ENCODE results near the gene ASXL2.
"Not testable (repeated sequence)": the region's sequence is repeated elsewhere in the genome, so short reads cannot be mapped to it uniquely, and the experiment has no call there.

The ASXL2 gene

GRCh38 chr2:25878361-25879132 lies at the start of gene ASXL2:
Gene ASXL2 (minus strand): TSS chr2:25878487. CDS start chr2:25878222, 265 bp downstream.
- no peaks in the 10 kb centered on the region for H3K9me3 ChIP-seq (ENCODE audit: low read length)
- H3K27ac ChIP-seq (ENCODE audit: low read depth, low read length) = peak within 1 kb of the TSS; percentile 99
- H3K4me1 ChIP-seq (ENCODE audit: insufficient read depth, low read length) = peaks cover 17% of the 10 kb centered on the region
- no peaks in the 10 kb centered on the region for H3K36me3 ChIP-seq (ENCODE audit: insufficient read depth, low read length)
- H3K27me3 ChIP-seq (ENCODE audit: control insufficient read depth in 1 of 2, insufficient read depth in 2 of 2, low read length in 2 of 2) = no peaks in the 10 kb centered on the region
- H3K9ac ChIP-seq (ENCODE audit: low read length) = peak within 1 kb of the TSS; percentile 87
- H3K4me3 ChIP-seq (ENCODE audit: low read depth in 1 of 2, low read length in 2 of 2) = peak within 1 kb of the TSS; percentile 74 to 88

GRCh38 chr2:25926984-25927756 lies 48.9 kb upstream of the ASXL2 start:
- Histone ChIP-seq H3K4me3 (ENCODE audit: low read depth in 1 of 2, low read length in 2 of 2) (no peak overlapping the region), H3K9me3 (ENCODE audit: low read length) (no peaks in the 10 kb centered on the region), H3K27me3 (ENCODE audit: control insufficient read depth in 1 of 2, insufficient read depth in 2 of 2, low read length in 2 of 2) (no peaks in the 10 kb centered on the region), H3K9ac (ENCODE audit: low read length) (no peak overlapping the region), H3K36me3 (ENCODE audit: insufficient read depth, low read length) (peaks cover 12% of the 10 kb centered on the region), H3K4me1 (ENCODE audit: insufficient read depth, low read length) (no peaks in the 10 kb centered on the region), H3K27ac (ENCODE audit: low read depth, low read length) (no peak overlapping the region)

DNA sequence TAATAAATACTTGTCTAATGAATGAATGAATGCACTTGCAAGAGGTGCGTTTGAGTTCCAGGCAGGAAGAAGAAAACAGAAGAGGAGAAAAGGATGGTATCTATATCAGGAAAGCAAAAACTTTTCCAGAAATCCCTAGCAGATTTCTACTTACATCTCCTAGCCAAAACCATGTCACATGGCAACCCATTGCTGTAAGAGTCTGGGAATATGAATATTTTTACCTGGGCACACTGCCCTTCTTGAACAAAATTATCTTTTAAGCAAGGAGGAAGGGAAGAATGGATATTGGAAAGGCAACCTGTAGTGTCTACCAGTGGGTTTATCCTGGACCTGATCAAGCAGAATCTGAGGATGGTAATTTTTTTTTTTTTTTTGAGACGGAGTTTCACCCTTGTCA lies 44.2 kb upstream of the ASXL2 start:
- Histone ChIP-seq H3K4me1 (ENCODE audit: insufficient read depth, low read length) (no peaks in the 10 kb centered on the region), H3K27ac (ENCODE audit: low read depth, low read length) (no peak overlapping the region), H3K4me3 (ENCODE audit: low read depth in 1 of 2, low read length in 2 of 2) (no peak overlapping the region), H3K27me3 (ENCODE audit: control insufficient read depth in 1 of 2, insufficient read depth in 2 of 2, low read length in 2 of 2) (no peaks in the 10 kb centered on the region), H3K9me3 (ENCODE audit: low read length) (no peaks in the 10 kb centered on the region), H3K9ac (ENCODE audit: low read length) (no peak overlapping the region), H3K36me3 (ENCODE audit: insufficient read depth, low read length) (peaks cover 4% of the 10 kb centered on the region)

DNA sequence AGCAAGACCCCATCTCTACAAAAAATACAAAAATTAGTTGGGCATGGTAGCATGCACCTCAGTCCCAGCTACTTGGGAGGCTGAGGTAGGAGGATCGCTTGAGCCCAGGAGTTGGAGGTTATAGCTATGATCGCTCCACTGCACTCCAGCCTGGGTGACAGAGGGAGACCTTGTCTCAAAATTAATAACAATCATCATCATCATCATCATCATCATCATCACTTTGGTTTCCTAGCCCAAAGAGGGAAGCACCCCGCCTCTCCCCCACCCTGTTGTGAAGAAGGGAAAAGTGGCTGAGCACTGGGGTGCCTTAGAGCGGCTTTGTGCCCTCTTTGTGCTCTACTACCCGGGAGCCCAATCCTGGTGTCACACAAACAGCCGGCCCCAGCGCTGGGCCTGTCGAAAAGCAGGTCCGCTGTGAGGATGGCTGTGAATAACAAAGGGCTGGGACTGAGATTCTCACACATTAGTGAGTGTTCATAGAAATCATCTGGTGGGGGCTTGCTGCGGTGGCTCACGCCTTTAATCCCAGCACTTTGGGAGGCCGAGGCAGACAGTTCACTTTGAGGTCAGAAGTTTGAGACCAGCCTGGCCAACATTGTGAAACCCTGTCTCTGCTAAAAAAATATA lies 42.6 kb upstream of the ASXL2 start:
- H3K4me1 ChIP-seq (ENCODE audit: insufficient read depth, low read length) = no peaks in the 10 kb centered on the region
- no peaks in the 10 kb centered on the region for H3K36me3 ChIP-seq (ENCODE audit: insufficient read depth, low read length)
- no peak overlapping the region for H3K9ac ChIP-seq (ENCODE audit: low read length)
- H3K27ac ChIP-seq (ENCODE audit: low read depth, low read length) = no peak overlapping the region
- no peaks in the 10 kb centered on the region for H3K9me3 ChIP-seq (ENCODE audit: low read length)
- no peak overlapping the region for H3K4me3 ChIP-seq (ENCODE audit: low read depth in 1 of 2, low read length in 2 of 2)
- H3K27me3 ChIP-seq (ENCODE audit: control insufficient read depth in 1 of 2, insufficient read depth in 2 of 2, low read length in 2 of 2) = no peaks in the 10 kb centered on the region

GRCh38 chr2:25920336-25920735 lies 42.0 kb upstream of the ASXL2 start:
- no peak overlapping the region for H3K4me3 ChIP-seq (ENCODE audit: low read depth in 1 of 2, low read length in 2 of 2)
- no peaks in the 10 kb centered on the region for H3K27me3 ChIP-seq (ENCODE audit: control insufficient read depth in 1 of 2, insufficient read depth in 2 of 2, low read length in 2 of 2)
- no peak overlapping the region for H3K27ac ChIP-seq (ENCODE audit: low read depth, low read length)
- no peaks in the 10 kb centered on the region for H3K9me3 ChIP-seq (ENCODE audit: low read length)
- no peaks in the 10 kb centered on the region for H3K4me1 ChIP-seq (ENCODE audit: insufficient read depth, low read length)
- H3K9ac ChIP-seq (ENCODE audit: low read length) = no peak overlapping the region
- H3K36me3 ChIP-seq (ENCODE audit: insufficient read depth, low read length) = no peaks in the 10 kb centered on the region

DNA sequence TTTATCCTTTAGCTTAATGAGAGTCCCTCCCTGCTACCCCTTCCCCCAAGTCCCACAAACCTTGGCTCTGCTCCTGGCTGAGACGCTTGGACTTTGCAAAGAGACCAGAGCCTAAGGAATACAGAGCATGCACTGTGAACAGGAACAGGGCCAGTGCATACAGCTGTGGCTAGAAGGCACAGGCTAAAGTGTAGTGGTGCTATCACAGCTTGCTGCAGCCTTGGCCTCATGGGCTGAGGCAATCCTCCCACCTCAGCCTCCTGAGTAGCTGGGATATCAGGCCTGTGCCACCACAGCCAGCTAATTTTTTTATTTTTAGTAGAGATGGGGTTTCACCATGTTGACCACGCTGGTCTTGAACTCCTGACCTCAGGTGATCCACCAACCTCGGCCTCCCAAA lies 39.5 kb upstream of the ASXL2 start:
- Histone ChIP-seq H3K4me1 (ENCODE audit: insufficient read depth, low read length) (no peaks in the 10 kb centered on the region), H3K27ac (ENCODE audit: low read depth, low read length) (no peak overlapping the region), H3K9me3 (ENCODE audit: low read length) (no peaks in the 10 kb centered on the region), H3K9ac (ENCODE audit: low read length) (no peak overlapping the region), H3K36me3 (ENCODE audit: insufficient read depth, low read length) (no peaks in the 10 kb centered on the region), H3K4me3 (ENCODE audit: low read depth in 1 of 2, low read length in 2 of 2) (no peak overlapping the region), H3K27me3 (ENCODE audit: control insufficient read depth in 1 of 2, insufficient read depth in 2 of 2, low read length in 2 of 2) (no peaks in the 10 kb centered on the region)

DNA sequence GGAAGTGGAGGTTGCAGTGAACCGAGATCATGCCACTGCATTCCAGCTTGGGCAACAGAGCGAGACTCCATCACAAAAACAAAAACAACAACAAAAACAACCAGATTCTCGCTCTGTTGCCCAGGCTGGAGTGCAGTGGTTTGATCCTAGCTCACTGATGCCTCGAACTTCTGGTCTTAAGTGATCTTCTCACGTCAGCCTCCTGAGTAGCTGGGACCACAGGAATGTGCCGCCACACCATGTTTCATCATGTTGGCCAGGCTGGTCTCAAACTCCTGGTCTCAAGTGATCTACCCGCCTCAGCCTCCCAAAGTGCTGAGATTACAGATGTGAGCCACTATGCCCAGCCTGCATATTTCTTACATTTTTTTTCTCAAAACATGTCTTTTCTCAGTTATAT lies 39.1 kb upstream of the ASXL2 start:
- H3K27me3 ChIP-seq (ENCODE audit: control insufficient read depth in 1 of 2, insufficient read depth in 2 of 2, low read length in 2 of 2); H3K9ac ChIP-seq (ENCODE audit: low read length); H3K9me3 ChIP-seq (ENCODE audit: low read length); H3K4me3 ChIP-seq (ENCODE audit: low read depth in 1 of 2, low read length in 2 of 2); H3K27ac ChIP-seq (ENCODE audit: low read depth, low read length); H3K4me1 ChIP-seq (ENCODE audit: insufficient read depth, low read length); H3K36me3 ChIP-seq (ENCODE audit: insufficient read depth, low read length): not testable (repeated sequence)

- not testable (repeated sequence) for H3K9ac ChIP-seq (ENCODE audit: low read length); H3K27ac ChIP-seq (ENCODE audit: low read depth, low read length); H3K36me3 ChIP-seq (ENCODE audit: insufficient read depth, low read length); H3K4me1 ChIP-seq (ENCODE audit: insufficient read depth, low read length); H3K4me3 ChIP-seq (ENCODE audit: low read depth in 1 of 2, low read length in 2 of 2); H3K27me3 ChIP-seq (ENCODE audit: control insufficient read depth in 1 of 2, insufficient read depth in 2 of 2, low read length in 2 of 2); H3K9me3 ChIP-seq (ENCODE audit: low read length)
These were observed 37.9 kb upstream of the ASXL2 start for GRCh38 chr2:25915944-25916772.

DNA sequence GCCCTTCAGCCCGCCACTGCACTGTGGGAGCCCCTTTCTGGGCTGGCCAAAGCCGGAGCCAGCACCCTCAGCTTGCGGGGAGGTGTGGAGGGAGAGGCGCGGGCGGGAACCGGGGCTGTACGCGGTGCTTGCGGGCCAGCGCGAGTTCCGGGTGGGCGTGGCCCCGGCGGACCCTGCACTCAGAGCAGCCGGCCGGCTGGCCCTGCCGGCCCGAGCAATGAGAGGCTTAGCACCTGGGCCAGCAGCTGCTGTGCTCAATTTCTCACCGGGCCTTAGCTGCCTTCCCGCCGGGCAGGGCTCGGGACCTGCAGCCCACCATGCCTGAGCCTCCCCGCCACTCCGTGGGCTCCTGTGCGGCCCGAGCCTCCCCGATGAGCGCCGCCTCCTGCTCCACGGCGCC lies 37.1 kb upstream of the ASXL2 start:
- not testable (repeated sequence) for H3K9ac ChIP-seq (ENCODE audit: low read length); H3K27ac ChIP-seq (ENCODE audit: low read depth, low read length); H3K27me3 ChIP-seq (ENCODE audit: control insufficient read depth in 1 of 2, insufficient read depth in 2 of 2, low read length in 2 of 2); H3K4me3 ChIP-seq (ENCODE audit: low read depth in 1 of 2, low read length in 2 of 2); H3K9me3 ChIP-seq (ENCODE audit: low read length); H3K36me3 ChIP-seq (ENCODE audit: insufficient read depth, low read length); H3K4me1 ChIP-seq (ENCODE audit: insufficient read depth, low read length)

GRCh38 chr2:25913696-25913973 lies 35.3 kb upstream of the ASXL2 start:
- not testable (repeated sequence) for H3K27me3 ChIP-seq (ENCODE audit: control insufficient read depth in 1 of 2, insufficient read depth in 2 of 2, low read length in 2 of 2); H3K9ac ChIP-seq (ENCODE audit: low read length); H3K27ac ChIP-seq (ENCODE audit: low read depth, low read length); H3K4me1 ChIP-seq (ENCODE audit: insufficient read depth, low read length); H3K4me3 ChIP-seq (ENCODE audit: low read depth in 1 of 2, low read length in 2 of 2); H3K36me3 ChIP-seq (ENCODE audit: insufficient read depth, low read length); H3K9me3 ChIP-seq (ENCODE audit: low read length)
